Fibroblast of lung (primary cell): ENCODE results near the gene ZNF277.

ENCODE experiments used
- CTCF ChIP-seq, 2 donors: IDR thresholded peaks in 1 of 2; conservative IDR thresholded peaks in 1 of 2; 1 replicate in 1 of 2; 2 replicates in 1 of 2; pipeline ENCODE4 v1.5.1; 2011 to 2012; ENCODE audit warnings: low read length in 2 of 2, control low read depth in 1 of 2, inconsistent platforms in 1 of 2, low read depth in 1 of 2, mild to moderate bottlenecking in 1 of 2
- EZH2 ChIP-seq: IDR thresholded peaks from 2 replicates; pipeline ENCODE4 v1.5.1; 2012; ENCODE audit warnings: low read length, control low read depth, mild to moderate bottlenecking; ENCODE audit errors: missing control alignments

DNA sequence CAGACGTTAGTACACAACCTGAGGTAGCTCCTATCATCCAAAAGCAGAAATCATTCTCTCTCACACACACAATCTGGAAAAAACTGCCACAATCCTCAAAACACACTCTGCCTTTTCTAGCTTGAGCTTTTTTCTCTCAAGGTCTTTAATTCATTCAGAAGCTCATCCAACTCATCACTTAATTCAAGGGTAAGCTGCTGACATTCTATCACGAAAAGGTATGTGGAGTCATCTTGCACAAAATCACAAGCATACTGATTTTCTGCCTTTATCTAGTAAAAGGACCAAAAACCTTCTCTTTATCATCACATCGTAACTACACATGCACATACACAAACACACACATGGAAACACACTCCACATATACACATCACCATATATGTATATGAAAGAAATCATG is 32.3 kb upstream of the ZNF277 start:
- TF ChIP-seq CTCF (conservative IDR thresholded peaks at IDR 0.05 in 1 of 2, IDR thresholded peaks at IDR 0.05 in 1 of 2; ENCODE audit: low read depth in 1 of 2, low read length in 2 of 2) (no peak), EZH2 (no peak)
